GM18951 (cell line): ENCODE measurements around the gene TPST2.
A peak's percentile ranks its signal among the peaks of the same experiment; 100 is the strongest.

Source experiments
- POLR2A ChIP-seq: IDR thresholded peaks from 4 replicates; pipeline ENCODE4 v1.6.1; 2011; ENCODE audit warnings: mild to moderate bottlenecking; ENCODE audit not compliant: insufficient read length, insufficient read depth; ENCODE audit errors: extremely low read depth
- in situ Hi-C: fragments of 300-500 bp; cut with MboI; formaldehyde crosslinking; loops from one replicate; pipeline ENCODE4 v1.12.0; 2022; ENCODE audit warnings: low sequenced_read_pairs, mixed read lengths, inconsistent platforms; ENCODE audit not compliant: unreplicated experiment

Gene TPST2

GRCh38 chr22:26516503-26516902, 73.4 kb downstream of the TPST2 start:
- TF ChIP-seq POLR2A, result no peak
- in situ Hi-C loops, result no loop called here

GRCh38 chr22:26515931-26516330, 74.0 kb downstream of the TPST2 start:
- in situ Hi-C loops, result no loop called here
- no peak for TF ChIP-seq POLR2A

GRCh38 chr22:26514419-26515161, 75.3 kb downstream of the TPST2 start:
- no peak for TF ChIP-seq POLR2A
- in situ Hi-C loops, result no loop called here

GRCh38 chr22:26513838-26514237, 76.1 kb downstream of the TPST2 start:
- TF ChIP-seq POLR2A, result no peak
- in situ Hi-C loops, result no loop called here

- in situ Hi-C loops, result no loop called here
Observed at GRCh38 chr22:26512149-26512793, 77.7 kb downstream of the TPST2 start, which contains the start of gene TFIP11. Gene TFIP11, minus strand, starts transcription at chr22:26512473. Its CDS starts 2,201 bp downstream, at chr22:26510272.

GRCh38 chr22:26508148-26508547, 81.8 kb downstream of the TPST2 start:
- in situ Hi-C loops, result no loop called here
- TF ChIP-seq POLR2A, result no peak

More at GRCh38 chr22:26512149-26512793, 77.7 kb downstream of the TPST2 start, which contains the start of gene TFIP11:
- peak; percentile 85 for TF ChIP-seq POLR2A

GRCh38 chr22:26503758-26504157, 86.2 kb downstream of the TPST2 start:
- in situ Hi-C loops, result no loop called here

GRCh38 chr22:26502688-26503561, 87.0 kb downstream of the TPST2 start:
- no peak for TF ChIP-seq POLR2A
- in situ Hi-C loops, result no loop called here

More at GRCh38 chr22:26503758-26504157, 86.2 kb downstream of the TPST2 start:
- TF ChIP-seq POLR2A, result no peak

- in situ Hi-C loops, result no loop called here
- TF ChIP-seq POLR2A, result no peak
Observed at GRCh38 chr22:26501996-26502395, 87.9 kb downstream of the TPST2 start.

- TF ChIP-seq POLR2A, result no peak
- in situ Hi-C loops, result no loop called here
Observed at GRCh38 chr22:26499188-26499703, 90.7 kb downstream of the TPST2 start.

- in situ Hi-C loops, result no loop called here
- TF ChIP-seq POLR2A, result no peak
Observed at GRCh38 chr22:26496456-26496855, 93.5 kb downstream of the TPST2 start.

GRCh38 chr22:26494506-26494905, 95.4 kb downstream of the TPST2 start:
- no peak for TF ChIP-seq POLR2A
- in situ Hi-C loops, result no loop called here

- TF ChIP-seq POLR2A, result no peak
- in situ Hi-C loops, result no loop called here
Observed at GRCh38 chr22:26492220-26492619, 97.7 kb downstream of the TPST2 start.
